Amniotic epithelial cell (primary cell): ENCODE data around the gene TBC1D1.
A peak's percentile ranks its signal among the peaks of the same experiment; 100 is the strongest.

Experiments
- DNase-seq: peaks from one replicate; pipeline ENCODE4 v3.0.0-alpha.2; 2010; ENCODE audit warnings: low read depth

Gene TBC1D1

GRCh38 chr4:38169524-38169923, 278.6 kb downstream of the TBC1D1 start:
- peak; percentile 55 for DNase-seq

GRCh38 chr4:38170338-38171169, 279.7 kb downstream of the TBC1D1 start:
- DNase-seq, result no peak

- no peak for DNase-seq
These were observed 281.2 kb downstream of the TBC1D1 start for GRCh38 chr4:38172078-38172477.

- no peak for DNase-seq
These were observed 283.1 kb downstream of the TBC1D1 start for GRCh38 chr4:38173935-38174518.

- no peak for DNase-seq
These were observed 283.9 kb downstream of the TBC1D1 start for GRCh38 chr4:38174801-38175200.

GRCh38 chr4:38176165-38176564, 285.3 kb downstream of the TBC1D1 start:
- no peak for DNase-seq

- DNase-seq, result peak; percentile 77
These were observed 286.2 kb downstream of the TBC1D1 start for GRCh38 chr4:38177035-38177546.

- peak; percentile 90 for DNase-seq
These were observed 286.9 kb downstream of the TBC1D1 start for GRCh38 chr4:38177641-38178391.

GRCh38 chr4:38178392-38178995, 287.6 kb downstream of the TBC1D1 start:
- no peak for DNase-seq

- DNase-seq, result peak; percentile 71
These were observed 288.9 kb downstream of the TBC1D1 start for GRCh38 chr4:38179690-38180377.

- DNase-seq, result no peak
These were observed 289.6 kb downstream of the TBC1D1 start for GRCh38 chr4:38180456-38180855.

GRCh38 chr4:38181286-38181685, 290.4 kb downstream of the TBC1D1 start:
- no peak for DNase-seq

- no peak for DNase-seq
These were observed 291.6 kb downstream of the TBC1D1 start for GRCh38 chr4:38182334-38182998.

- no peak for DNase-seq
These were observed 293.5 kb downstream of the TBC1D1 start for GRCh38 chr4:38184404-38184803.

GRCh38 chr4:38185406-38186144, 294.7 kb downstream of the TBC1D1 start:
- no peak for DNase-seq

GRCh38 chr4:38188136-38188535, 297.3 kb downstream of the TBC1D1 start:
- no peak for DNase-seq

- DNase-seq, result no peak
These were observed 297.8 kb downstream of the TBC1D1 start for GRCh38 chr4:38188631-38189101.
